ENCODE data around the gene NOSTRIN.

DNA sequence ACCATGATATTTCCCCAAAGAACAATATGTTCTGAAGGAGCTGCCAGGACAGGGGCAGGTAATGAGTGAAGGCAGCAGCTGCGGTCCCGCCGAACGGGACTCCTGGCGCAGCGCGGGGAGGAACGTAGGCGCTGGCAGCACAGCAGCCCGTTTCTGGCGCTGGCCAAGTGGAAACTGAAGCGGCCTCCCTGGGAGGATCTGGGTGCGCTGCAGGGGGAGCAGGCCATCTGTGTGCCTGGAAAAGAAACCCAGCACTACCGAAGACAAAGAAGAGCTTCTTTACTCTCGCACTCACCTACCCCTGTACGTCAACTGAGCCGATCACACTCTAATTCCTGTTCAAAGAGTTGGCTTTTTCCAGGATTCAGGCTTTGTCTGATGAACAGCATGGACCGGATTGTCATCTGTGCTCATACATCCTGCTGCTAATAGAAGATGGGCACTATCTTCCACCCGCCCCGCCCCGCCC, 110.5 kb downstream of the NOSTRIN start:
- no peak for TF ChIP-seq POLR2AphosphoS5 (IDR thresholded peaks at IDR 0.05; ENCODE audit: insufficient read depth, low read depth, low read length)
- TF ChIP-seq POLR2A (IDR thresholded peaks at IDR 0.05; ENCODE audit: low read depth, low read length): no peak
- TF ChIP-seq, protein P1, sequence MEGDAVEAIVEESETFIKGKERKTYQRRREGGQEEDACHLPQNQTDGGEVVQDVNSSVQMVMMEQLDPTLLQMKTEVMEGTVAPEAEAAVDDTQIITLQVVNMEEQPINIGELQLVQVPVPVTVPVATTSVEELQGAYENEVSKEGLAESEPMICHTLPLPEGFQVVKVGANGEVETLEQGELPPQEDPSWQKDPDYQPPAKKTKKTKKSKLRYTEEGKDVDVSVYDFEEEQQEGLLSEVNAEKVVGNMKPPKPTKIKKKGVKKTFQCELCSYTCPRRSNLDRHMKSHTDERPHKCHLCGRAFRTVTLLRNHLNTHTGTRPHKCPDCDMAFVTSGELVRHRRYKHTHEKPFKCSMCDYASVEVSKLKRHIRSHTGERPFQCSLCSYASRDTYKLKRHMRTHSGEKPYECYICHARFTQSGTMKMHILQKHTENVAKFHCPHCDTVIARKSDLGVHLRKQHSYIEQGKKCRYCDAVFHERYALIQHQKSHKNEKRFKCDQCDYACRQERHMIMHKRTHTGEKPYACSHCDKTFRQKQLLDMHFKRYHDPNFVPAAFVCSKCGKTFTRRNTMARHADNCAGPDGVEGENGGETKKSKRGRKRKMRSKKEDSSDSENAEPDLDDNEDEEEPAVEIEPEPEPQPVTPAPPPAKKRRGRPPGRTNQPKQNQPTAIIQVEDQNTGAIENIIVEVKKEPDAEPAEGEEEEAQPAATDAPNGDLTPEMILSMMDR (IDR thresholded peaks at IDR 0.05; ENCODE audit: extremely low read depth in 1 of 2, insufficient read depth in 1 of 2, low read depth in 1 of 2, low read length in 2 of 2): no peak
